HG03520 (cell line): ENCODE data around the gene FAM149A.

Source experiments
- ATAC-seq: cut with Tn5 transposase; IDR thresholded peaks from one replicate; pipeline ENCODE4 v1.9.1; 2021; ENCODE audit warnings: mild to moderate bottlenecking, moderate library complexity; ENCODE audit not compliant: unreplicated experiment

Gene FAM149A

DNA sequence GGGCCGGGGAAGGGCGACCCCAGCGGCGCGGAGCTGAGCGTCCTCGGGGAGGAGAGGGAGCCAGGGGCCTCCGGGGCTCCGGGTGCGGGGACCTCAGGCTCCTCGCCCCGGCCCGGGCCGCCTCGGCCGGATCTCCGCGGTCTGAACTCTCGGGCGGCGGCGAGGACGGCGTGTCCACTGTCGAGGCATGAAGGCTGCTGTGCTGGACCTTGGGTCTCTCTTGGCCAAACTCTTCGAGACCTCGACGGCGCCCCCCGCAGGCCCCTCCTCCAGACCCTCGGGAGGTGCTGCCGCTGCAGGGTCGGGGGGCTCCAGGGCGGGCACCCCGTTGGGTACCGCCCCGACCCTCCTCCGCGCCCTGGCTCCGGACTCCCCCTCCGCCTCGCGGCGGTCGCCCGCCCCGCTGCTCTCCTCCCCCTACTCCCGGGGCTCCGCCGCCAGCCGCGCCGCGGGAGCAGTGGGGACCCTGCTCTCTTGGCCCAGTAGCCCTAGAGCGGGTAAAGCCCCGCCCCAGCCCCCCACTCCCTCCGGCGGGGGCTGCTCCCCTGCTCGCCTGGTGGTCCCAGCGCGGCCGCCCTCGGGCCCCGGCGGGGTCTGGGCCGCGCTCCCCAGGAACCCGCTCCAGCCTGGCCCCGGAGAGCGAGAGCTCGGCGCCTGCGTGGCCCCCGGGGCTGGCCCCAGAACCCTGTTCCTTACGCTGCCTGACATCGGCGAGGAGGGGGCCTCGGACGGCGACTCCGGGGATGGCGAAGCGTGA is 564 bp downstream of the FAM149A start:
- ATAC-seq: peak; percentile 18

DNA sequence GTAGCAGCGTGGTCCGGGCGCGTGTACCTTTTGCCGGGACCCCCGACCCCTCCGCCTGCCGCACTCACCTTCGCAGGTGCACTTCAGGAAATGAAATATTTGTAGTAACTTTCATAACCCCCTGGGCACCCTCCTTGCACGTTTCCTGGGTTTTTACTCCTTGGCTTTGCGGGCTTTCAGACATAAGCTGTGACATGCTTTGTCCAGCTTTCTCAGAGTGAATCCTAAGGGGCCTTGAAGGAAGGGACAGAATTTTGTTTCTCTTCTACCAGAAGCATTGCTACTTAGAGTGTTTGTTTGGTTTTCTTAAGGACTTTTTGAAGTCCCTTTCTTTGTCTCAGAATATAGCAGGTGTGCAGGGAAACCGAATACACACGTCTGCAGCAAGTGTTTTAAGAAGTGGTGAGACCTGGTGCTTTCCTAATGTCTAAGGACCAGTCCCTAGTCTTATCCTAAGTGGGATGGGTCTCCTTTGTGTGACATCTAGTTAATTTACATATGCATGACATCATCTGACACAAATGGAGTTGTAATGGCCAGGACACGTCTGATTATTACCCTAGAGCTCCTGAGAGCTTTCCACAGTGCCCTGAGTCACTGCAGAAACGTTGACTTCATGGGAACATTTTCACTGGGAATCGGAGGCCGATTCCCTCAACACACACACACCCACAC is 1.3 kb downstream of the FAM149A start:
- no peak for ATAC-seq

DNA sequence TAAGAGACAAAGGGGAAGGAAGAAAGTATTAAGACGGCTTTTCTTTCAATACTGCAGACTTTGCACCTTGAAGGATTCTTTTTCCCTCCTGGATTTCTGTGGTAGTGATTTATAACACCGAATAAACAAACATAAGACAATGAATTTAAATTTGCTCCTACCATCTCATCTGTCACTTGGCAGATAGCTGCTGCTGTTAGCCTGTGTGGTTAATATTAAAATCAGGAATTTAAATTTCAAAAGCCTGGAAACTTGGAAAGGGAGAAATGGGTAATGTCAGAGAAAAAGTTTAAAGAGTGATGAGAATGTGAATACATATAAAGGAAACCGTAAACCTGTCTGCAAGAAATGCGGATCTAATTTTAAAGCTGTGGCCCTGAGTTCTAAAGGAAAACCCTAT is 3.4 kb downstream of the FAM149A start:
- ATAC-seq: no peak

DNA sequence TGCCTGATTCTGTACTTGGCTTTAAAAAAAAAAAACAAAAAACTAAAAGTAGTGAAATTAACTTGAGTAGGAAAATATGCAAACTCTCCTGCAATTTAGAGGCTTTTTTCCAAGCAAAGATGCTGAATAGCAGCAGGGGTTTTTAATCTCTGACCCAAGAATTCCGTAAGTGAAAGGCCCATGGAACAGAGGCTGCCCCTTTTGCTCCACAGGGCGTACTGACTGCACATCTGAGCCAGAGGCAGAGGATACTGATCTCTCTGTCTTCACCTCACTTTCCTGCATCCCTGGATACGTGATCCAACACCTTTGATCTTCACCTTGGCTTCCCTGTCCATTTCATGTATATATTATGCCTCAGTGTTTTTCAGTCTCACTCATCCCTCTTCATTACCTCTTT is 3.9 kb downstream of the FAM149A start:
- no peak for ATAC-seq

DNA sequence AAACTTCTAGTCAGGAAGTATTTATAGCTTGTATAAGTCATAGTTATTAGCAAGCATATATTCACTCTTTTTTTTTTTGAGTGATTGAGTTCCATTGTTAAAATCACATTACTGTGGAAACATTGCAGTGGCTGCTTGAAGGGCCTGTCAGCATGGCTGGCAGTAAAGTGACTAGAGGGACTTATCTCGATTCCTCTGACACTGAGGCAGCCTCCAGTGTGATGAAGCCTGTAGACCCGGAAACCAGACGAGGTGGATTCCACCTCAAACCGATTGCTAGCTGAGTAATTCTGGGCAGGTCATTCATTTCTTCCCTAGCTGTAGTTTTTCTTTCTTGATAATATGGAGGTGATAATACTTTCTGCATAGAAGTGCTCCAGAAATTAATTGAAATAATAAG is 4.7 kb downstream of the FAM149A start:
- no peak for ATAC-seq

DNA sequence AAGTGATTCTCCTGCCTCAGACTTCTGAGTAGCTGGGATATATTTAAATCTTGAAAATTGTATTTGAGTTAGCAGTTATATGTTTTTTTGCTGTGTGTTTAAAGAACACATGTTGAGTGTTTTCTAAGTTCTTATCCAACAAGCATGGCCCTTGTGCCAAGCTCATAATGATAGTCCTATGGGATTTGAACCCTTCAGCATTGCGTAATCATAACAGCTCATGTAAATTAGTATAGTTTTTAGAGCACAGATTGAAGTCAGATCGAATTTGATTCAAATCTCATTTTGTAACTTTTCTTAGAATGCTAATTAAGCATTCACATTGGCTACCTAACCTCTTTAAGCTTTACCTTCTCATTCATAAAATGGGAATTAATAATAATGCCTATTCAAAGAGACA is 12.2 kb downstream of the FAM149A start:
- ATAC-seq: no peak

DNA sequence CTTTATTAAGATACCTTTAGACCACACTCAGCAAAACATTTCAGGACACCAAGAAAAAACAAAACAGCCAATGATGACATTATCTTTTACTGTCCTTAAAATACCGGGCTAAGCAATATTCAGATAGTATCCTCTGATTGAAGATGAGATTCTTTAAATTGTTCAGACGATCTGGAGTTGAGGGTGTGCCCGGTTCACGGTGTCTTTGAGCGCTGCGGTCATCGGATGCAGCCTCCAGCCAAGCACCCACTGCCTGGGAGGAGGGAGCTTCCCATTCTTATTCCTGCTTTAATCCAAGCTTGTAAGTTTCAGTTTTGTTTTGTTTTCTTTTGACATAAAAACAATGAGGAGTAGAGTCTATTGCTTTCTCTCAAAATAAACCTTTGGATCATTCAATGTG is 14.1 kb downstream of the FAM149A start:
- ATAC-seq: no peak

DNA sequence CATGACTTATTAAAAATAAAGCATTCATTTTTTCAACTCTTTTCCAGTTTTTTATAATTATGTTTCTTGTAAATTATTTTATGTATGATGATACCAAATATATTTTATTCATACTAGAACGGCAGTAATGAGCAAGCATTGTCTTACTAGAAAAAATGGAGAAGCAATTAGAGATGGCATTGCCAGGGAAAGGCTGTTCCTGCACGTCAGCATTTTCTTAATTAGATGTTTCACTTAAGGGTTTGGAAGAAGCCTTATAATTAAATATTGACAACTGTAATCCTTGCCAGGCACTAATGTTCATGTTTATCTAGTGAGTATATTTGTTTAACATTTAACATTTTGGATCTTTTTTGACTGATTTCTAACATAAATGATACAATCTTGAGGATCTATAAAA is 16.6 kb downstream of the FAM149A start:
- no peak for ATAC-seq

DNA sequence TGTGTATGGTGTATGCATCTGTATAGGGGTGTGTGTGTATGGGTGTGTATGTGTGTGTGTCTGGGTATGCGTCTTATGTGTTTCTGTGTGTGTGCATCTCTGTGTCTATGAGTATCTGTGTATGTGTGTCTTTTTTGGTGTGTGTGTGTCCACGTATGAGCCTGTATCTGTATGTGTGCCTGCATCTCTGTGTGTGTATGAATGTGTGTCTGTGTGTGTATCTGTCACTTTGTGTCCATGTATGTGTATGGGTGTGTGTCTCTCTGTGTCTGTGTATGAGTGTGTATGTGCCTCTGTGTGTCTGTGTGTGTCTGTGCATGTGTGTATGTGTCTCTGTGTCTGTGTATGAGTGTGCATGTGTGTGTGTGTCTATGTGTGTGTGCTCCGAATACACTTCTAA is 24.3 kb downstream of the FAM149A start:
- no peak for ATAC-seq

DNA sequence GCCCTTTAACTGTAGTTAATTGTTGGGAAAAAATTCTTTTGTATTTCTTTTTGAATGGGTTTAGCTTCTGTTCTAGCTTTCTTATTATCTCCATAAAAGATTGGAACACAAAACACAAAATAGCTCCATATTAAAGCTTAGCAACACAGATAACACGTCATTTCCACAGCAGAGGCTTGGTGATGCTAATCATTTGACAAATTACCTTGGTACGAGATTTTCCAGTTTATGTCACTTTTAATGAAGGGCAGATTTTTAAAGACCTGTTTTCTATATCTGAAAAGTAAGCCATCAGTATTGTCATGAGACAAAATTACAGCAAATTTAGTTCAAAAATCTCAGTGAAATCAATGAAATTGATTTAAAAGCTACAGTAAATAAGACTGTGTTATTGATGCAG is 27.4 kb downstream of the FAM149A start:
- no peak for ATAC-seq

DNA sequence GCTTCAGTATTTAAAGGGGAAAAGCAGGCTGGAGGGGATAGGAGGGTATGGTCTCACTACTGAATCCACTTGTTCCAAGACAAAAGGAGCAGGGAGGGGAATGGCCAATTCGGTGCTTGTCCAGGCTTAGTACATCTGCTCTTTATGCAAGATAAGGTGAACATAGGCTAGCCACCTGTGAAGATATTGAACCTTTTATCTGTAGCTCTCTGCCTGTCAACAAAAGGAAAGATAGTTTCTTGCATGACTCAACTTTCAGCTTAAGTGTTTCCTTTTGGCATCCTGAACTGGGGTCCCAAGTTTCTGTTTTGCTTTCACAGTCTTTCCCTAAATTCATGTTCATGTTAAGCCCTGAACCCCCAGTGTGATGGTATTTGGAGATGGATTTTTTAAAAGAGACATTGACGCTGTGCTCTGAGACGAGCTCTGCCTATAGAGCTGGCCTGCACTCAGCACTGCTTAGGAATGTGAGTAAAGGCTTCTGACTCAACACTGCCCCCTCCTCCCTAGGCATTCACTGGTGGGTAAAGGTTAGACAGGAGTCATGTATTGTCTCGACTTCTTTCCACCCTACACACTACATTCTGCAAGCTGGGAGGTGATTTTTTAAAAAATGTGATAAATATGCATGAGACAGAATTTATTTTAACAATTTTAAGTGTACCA is 28.2 kb downstream of the FAM149A start:
- no peak for ATAC-seq

DNA sequence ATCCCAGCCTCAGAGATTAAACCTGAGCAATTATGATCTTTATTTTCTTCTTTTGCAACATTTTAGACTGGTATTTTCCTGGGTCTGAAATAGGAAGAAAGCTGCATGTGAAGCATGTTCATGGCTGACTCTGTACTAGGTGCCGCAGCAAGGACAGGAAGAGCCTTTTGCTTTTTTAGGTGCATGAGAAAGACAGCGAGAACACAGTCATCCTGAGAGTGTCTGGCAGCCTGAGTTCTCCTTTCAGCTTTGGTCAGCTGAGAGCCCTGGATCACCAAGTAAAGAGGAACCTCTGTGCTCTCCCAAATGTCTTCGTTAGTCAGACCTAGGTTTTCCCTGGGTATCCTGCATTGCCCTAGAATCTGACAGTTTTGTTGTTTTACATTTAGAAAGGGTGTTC is 29.8 kb downstream of the FAM149A start:
- peak; percentile 99 for ATAC-seq

DNA sequence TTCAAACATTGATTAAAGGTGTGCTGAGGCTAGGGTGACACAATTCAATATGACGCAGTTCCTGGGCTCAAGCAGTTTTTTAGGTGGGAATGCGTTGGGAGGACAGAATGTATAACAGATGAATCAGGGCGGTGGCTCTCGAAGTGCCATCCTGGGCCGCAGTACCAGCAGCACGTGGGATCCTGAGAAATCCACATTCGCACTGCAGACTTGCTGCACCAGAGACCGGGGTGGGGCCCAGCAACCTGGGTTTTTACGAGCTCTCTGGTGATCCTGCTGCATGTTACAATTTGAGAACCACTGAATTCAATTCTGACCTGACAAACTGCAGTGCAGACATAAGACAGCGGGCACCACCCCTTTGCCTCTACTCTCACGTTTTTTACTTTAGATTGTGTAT is 30.4 kb downstream of the FAM149A start:
- ATAC-seq: no peak

DNA sequence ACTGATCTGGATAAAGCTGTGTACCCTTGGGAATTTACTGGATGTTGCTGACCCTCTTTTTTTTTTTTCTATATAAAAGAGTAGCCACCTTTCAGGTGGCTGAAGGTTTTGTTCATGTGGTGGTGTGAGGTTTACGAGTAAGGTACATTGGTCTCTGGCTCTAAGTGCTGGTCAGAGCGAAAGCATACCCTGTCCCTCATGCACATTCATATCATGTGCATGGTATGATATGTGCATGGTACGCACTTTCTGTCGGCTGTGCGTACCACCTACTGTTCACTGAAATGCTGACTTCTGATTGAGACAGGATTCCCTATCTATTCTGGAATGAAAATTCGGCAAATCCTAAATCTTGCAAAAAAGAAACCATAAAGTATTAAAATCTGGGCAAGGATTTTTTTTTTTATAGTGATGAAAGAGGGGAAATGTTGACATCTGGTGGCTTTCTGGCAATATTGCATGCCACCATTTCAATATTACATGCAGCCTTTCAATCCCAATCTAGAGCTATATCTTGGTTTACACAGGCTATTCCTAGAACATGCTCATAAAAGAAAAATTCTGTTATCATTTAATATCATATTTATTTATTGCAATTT is 32.8 kb downstream of the FAM149A start:
- ATAC-seq: peak; percentile 48

DNA sequence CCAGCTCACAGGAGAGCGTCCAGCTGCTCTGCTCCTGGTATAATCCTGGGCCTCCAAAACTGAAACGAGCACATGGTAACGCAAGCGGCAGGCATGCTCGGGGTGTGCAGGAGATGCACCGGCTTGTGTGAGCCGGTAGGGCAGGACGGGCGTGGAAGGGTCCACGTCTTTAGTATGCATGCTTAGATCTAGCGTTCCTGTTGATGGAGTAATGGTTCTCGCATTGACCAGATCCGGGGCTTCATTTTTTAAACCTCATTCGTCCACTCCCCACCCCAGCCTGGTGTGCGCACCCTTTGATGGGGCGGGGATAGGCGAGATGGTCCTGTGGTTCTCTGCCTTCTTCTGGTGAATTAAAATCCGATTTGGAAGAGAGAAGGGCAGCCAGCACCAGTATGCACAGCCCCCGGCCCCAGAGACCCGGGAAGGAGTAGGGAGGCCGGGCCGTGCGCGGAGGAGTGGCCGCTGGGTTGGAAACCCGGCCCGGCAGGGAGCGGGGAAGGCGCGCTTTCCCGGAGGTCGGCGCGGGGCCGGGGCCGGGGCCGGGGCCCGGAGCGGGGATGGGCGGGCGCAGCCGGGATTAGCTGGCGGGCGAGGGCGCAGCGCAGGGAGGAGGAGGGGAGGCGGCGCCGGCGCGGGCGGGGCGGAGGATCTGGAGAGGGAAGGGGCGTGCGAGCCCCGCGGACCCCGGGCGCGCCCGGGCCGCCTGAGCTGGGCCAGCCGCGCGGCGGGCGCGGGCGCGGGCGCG is 39.9 kb downstream of the FAM149A start:
- ATAC-seq: peak; percentile 59

DNA sequence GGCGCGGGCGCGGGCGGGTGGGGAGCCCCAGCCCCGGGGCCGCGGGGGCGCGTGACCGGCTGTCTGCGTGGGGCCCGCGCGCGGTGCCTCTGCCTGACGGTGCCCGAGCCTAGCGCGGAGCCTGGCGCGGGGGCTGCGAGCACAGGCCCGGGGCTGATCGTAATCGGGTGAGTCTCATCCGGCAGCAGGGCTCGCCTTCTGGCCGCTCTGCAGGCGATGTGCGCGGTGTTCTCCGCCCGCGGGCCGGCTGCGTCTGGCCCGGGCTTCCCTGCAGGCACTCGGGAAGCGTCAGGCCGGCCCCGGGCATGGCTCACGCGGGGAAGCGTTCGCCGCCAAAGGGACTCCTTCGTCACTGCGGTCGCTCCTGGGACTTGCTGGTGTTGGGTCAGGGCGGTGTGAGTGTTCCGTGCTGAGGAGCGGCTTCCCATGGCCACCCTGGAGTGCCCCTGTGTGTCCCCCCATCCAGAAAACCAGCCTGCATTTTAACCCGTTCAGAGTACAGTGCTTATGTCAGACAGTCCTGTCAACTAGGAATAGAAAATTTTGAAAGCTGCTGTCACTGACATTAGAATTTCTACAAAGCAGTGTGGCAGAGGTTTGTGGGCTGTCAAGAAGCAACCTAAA is 40.6 kb downstream of the FAM149A start:
- ATAC-seq: peak; percentile 33

DNA sequence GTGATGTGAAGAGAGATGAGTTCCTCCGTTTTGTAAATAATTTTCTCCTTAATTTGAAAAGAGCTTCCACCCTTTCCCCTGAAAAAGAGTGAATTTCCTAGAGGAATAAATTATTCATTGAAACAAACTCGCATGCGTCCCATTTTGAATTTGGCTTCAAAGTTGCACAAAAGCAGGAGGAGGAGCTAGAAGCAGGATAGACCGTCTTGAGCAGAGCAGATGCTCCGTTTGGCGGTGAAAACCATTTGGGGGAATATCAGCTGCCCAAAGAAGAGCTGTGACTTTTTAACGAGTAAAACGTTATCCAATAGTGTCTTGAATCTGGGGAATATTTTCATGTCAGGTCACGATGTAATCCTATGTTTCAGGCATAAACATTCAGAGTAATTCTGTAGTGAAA is 42.0 kb downstream of the FAM149A start:
- no peak for ATAC-seq

DNA sequence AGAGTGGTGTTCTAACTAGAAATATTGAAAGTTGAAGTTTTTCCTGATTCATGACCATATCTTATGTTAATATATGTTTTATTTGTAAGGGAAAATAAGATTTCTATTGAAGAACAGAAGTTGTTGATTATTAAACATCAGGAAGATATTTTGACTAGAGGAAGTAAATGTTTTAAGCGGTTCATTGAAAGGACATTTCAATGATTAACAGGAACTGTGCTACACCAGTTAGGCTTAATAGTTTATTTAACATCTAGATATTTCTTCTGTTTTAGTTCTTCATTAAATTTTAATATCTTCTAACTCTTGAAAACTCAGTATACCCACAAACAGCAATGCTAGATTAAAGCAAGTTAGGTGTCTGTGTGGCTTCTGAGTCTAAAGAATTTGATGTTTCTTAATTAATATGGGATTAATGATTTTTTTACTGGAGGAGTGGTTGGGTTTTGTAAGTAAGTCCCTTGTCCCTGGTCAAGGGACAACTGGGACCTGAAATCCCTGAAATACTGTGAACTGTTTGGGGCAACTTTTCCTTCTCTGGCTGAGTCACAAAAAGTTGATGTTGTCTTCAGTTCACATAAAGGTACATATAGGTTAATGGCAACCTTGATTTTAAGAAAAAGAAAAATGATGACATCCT is 44.0 kb downstream of the FAM149A start:
- ATAC-seq: no peak

DNA sequence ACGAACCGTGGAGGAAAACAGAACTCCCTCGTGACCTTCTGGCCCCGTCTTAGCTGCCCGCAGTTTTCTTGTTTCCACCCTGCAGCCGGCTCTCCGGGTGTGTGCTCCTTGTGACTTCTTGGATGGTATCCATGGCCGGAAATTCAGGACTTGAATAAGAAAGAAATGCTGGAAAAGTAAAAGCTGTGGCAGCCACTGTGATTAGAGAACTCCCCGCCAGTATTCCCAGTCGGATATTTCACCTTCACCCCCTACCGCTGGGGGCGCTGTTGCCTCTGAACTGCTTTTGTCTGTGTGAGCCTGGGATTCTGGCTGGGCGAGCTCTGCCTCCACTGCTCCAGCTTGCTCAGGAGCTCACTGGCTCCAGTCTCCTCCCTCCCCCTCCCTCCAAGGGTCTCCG is 45.4 kb downstream of the FAM149A start:
- no peak for ATAC-seq

DNA sequence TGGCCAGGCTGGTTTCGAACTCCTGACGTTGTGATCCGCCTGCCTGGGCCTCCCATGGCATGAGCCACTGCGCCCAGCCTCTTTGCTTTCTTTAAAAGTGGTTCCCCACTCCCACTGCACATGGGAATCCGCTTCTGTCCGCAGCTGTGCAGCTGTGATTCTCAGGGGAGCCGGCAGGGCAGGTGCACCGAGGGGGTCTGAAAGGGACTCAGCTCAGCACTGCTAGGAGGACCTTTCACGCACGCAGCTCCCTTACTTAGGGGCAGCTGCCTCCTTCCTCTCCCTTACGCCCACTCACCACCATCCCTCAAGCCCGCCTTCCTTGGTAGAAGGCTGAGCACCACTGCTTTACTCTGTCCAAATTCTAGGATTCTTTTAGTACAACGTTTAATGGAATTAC is 46.4 kb downstream of the FAM149A start:
- ATAC-seq: no peak
